GM12864 (cell line): Measurements from ENCODE around the gene TBX5.

ENCODE experiments used
- DNase-seq: peaks from one replicate; pipeline ENCODE4 v3.0.0-alpha.2; 2011; ENCODE audit warnings: low read depth
- H3K4me3 ChIP-seq: 2 replicates; pipeline ENCODE4 v1.5.1; 2011; ENCODE audit warnings: mild to moderate bottlenecking, low read depth, low read length, control low read depth
- TF ChIP-seq, protein P1 (sequence below): IDR thresholded peaks from 2 replicates; pipeline ENCODE4 v1.5.1; 2011; ENCODE audit warnings: low read depth, mild to moderate bottlenecking, moderate library complexity, low read length, control low read depth, inconsistent platforms; ENCODE audit errors: missing control alignments

TBX5 gene

DNA sequence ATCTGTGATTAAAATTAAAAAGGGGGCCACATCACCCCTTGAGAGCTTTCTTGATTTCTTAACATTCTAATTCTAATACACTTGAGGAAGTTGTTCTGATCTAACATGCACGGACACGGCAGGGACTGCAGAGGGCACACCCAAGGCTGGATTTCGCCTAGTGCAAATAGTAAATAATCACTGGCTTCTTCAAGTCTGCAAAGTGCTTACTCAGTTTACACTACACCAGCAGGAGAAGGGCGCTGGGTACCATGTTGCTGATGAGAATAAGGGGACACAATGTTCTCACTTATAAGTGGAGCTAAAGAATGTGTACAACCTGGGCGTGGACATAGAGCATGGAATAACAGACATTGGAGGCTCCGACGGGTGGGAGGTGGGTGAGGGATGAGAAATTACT is 34.2 kb downstream of the TBX5 start:
- TF ChIP-seq, protein P1, sequence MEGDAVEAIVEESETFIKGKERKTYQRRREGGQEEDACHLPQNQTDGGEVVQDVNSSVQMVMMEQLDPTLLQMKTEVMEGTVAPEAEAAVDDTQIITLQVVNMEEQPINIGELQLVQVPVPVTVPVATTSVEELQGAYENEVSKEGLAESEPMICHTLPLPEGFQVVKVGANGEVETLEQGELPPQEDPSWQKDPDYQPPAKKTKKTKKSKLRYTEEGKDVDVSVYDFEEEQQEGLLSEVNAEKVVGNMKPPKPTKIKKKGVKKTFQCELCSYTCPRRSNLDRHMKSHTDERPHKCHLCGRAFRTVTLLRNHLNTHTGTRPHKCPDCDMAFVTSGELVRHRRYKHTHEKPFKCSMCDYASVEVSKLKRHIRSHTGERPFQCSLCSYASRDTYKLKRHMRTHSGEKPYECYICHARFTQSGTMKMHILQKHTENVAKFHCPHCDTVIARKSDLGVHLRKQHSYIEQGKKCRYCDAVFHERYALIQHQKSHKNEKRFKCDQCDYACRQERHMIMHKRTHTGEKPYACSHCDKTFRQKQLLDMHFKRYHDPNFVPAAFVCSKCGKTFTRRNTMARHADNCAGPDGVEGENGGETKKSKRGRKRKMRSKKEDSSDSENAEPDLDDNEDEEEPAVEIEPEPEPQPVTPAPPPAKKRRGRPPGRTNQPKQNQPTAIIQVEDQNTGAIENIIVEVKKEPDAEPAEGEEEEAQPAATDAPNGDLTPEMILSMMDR, result no peak
- no peak overlapping the region for H3K4me3 ChIP-seq
- no peak for DNase-seq

DNA sequence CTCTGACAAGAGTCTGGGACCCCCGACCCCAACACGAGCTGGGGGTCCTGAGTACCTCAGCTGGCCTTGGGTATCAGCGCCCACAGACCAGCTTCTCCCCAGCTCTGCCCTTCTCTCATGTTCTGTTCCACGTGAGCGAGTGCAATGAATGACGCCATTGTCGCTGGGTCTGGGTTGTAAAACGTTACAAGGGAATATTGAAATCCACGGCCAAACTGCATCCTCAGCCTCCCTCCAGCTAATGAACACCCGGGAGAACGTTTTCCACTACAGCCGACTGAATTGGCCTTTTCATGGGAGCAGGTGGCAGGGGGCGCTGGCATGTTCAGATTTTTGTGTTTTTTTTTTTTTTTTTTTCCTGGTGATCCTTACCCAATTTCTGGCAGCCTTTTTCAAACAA is 34.7 kb downstream of the TBX5 start:
- TF ChIP-seq, protein P1, result no peak
- DNase-seq, result no peak
- H3K4me3 ChIP-seq, result no peak overlapping the region

DNA sequence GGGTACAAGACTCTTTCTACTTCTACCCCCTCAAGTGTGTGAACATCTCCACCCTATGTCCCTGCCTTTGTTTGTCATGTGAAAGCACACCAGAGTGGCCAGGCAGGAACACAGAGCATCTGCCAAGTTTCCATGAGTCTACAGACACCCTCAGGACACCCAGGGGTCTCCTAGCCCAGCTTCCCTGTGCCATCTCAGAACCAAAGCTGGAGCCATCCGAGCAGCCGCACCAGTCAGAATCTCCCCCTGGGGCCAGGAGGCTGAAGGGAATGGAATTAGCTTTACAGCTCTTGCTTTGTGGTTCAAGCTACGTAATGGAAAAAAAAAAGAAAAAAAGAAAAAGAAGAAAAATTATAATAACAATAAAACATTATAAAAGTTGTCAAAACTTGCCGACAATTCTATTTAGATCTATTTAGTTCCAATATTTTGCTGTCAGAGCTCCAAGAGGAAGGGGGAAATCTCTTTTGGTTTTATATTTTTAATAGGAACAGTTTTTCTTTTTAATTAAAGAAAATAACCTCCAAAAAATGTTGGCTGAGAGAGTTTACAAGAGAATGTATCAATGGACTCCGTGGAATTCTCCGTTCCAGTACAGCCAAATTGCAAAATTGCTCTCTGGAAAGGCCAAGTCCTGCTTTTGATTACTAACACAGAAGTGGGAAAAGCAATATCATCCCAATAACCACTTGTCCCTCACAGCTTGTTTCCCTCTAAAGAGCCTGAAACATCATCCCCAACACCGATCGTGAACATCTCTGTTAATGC is 37.1 kb downstream of the TBX5 start:
- DNase-seq, result no peak
- TF ChIP-seq, protein P1, result no peak
- H3K4me3 ChIP-seq, result no peak overlapping the region

DNA sequence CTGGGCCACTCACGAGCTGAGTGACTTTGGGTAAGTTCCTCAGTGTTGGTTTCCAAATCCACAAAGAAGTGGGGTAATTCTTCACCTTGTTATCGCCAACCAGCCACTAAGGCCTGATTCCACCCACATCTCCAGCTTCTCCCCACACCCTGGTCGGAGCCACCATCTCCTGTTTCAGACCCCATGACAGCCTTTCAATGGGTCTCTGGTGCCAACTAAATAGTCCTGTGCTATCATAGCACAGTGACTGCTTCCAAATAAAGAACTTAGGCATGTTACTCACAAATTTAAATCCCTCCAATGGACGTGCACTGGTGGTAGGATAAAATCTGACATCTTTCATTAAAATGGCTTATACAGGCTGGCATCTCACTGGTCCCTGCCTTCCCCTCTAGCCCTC is 44.0 kb downstream of the TBX5 start:
- H3K4me3 ChIP-seq, result no peak overlapping the region
- TF ChIP-seq, protein P1, result no peak

DNA sequence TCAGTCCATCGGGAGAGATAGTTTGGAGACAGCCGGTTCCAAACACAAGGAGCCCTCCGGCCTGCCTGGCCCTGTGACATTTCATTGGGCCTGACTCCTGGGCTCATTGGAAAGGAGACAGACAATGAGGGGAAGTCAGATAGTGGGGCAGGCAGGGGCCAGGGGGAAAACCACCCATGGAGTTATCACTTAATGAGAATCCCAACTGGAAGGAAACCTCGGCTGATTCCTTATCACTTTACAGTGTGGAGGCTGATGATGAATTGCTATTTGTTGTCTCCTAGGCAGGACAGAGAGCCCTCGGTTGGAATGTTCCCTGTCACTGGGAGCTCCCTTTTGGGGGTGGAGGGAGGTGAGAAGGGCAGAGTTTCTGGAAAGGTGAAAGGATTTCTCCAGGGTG is 44.4 kb downstream of the TBX5 start:
- no peak overlapping the region for H3K4me3 ChIP-seq
- no peak for DNase-seq
- TF ChIP-seq, protein P1, result no peak

More for the DNA sequence above, 44.0 kb downstream of the TBX5 start:
- DNase-seq, result no peak

DNA sequence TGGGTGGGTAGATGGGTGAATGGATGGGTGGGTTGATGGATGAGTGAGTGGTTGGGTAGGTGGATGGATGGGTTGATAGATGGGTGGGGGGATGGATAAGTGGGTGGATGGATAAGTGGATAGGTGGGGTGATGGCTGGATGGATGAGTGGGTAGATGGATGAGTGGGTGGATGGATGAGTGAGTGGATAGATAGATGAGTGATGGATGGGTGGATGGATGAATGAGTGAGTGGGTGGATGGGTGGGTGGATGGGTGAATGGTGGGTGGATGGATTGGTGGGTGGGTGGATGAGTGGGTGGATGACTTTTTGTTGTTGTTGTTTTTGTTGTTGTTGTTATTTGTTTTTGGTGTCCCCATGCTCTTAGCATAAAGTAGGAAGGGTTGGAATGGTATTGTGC is 45.5 kb downstream of the TBX5 start:
- no peak for DNase-seq
- TF ChIP-seq, protein P1, result no peak
- no peak overlapping the region for H3K4me3 ChIP-seq
